ENCODE results near the gene CLCN2.
A peak's percentile ranks its signal among the peaks of the same experiment; 100 is the strongest.

CLCN2 gene

DNA sequence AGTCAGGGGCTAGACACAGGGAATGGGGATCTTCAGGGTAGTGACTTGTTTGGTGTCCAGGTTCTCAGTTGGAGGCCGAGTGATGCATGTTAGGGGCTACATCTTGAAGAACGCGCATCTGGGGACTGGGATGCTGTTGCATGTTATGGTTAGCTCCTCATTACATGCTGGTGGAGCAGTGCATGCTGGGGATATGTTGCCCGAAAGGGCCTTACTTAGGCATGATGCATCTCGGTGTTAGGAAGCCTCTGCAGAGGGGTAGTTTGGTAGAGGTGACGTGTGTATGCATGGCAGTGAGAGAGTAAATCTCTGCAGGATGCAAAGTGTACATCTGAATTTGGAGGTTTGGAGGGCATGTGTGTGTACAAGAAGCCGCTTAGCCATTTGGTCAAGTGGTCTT lies 44.6 kb downstream of the CLCN2 start:
- H3K36me3 ChIP-seq (ENCODE audit: control insufficient read depth, insufficient read depth, low read length): peaks cover 54% of the 10 kb centered on the region

DNA sequence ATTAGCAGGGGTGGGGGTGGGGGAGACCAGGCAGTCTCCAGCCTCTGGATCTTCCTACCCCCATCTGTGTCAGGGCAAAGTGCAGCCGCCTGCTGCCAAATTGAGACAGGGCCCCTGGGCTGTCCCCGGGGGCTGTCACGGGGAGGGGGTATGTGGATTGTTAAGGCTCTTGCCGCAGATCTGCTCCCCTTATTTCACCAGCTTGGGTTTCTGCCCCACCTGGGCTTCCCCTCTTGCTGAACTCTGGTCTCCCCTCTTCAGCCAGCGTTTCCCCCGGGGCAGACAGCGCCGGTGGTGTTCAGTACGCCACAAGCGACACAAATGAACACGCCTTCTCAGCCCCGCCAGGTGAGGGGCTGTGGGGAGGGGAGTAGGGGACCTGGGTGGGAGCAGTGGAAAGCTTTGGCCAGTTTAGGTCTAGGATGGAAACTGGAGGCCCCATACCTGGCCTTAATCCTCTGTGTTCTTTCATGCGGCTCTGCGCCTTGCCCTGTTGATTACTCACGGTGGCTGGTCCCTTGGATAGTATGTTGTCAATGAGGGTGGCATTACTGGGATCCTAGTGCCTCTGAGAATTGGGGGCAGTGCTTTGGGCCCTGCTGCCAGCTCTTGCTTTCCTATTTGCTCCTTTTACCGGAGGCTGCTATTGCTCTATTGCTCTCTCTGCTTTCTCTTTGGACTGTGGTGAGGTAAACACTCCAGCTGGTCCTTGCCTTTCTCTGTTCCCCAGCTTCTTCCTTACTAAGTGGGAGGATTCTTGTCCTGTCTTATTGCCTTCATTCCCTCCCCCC lies 45.3 kb downstream of the CLCN2 start:
- Histone ChIP-seq H3K27ac (ENCODE audit: low read depth, low read length) (no peak overlapping the region), H3K4me1 (ENCODE audit: control insufficient read depth, insufficient read depth, low read length) (peaks cover 11% of the 10 kb centered on the region; the same call in 1 of the 2 replicates), H3K9ac (ENCODE audit: low read length) (peak overlapping the region; percentile 98), H3K27me3 (ENCODE audit: control insufficient read depth, insufficient read depth, low read length) (no peaks in the 10 kb centered on the region), H3K36me3 (ENCODE audit: control insufficient read depth, insufficient read depth, low read length) (peaks cover 46% of the 10 kb centered on the region), H3K4me3 (ENCODE audit: low read depth, low read length) (peak overlapping the region; percentile 79), H3K9me3 (ENCODE audit: control insufficient read depth, insufficient read depth, low read depth, low read length) (no peaks in the 10 kb centered on the region)

More for the DNA sequence above, 44.6 kb downstream of the CLCN2 start:
- Histone ChIP-seq H3K27ac (ENCODE audit: low read depth, low read length) (no peak overlapping the region), H3K4me3 (ENCODE audit: low read depth, low read length) (peak overlapping the region; percentile 79), H3K4me1 (ENCODE audit: control insufficient read depth, insufficient read depth, low read length) (peaks cover 11% of the 10 kb centered on the region; the same call in 1 of the 2 replicates), H3K9ac (ENCODE audit: low read length) (no peak overlapping the region), H3K9me3 (ENCODE audit: control insufficient read depth, insufficient read depth, low read depth, low read length) (no peaks in the 10 kb centered on the region), H3K27me3 (ENCODE audit: control insufficient read depth, insufficient read depth, low read length) (no peaks in the 10 kb centered on the region)

DNA sequence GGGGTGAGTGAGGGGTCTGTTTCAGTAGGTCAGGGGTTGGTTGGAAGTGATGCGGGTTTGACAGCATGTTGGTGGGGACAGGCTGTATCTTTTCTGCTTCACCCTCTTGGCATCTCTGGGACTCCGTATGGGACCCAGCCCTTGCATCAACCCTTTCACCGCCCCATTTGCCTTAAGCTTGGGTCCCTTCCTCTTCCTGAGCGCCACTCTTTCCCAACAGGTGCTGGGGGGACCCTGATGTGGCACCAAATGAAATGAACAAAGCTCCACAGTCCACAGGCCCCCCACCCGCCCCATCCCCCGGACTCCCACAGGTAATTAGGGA lies 45.9 kb downstream of the CLCN2 start:
- H3K27me3 ChIP-seq (ENCODE audit: control insufficient read depth, insufficient read depth, low read length): no peaks in the 10 kb centered on the region
- H3K36me3 ChIP-seq (ENCODE audit: control insufficient read depth, insufficient read depth, low read length): peaks cover 41% of the 10 kb centered on the region
- H3K4me3 ChIP-seq (ENCODE audit: low read depth, low read length): peak overlapping the region; percentile 79
- peak overlapping the region; percentile 98 for H3K9ac ChIP-seq (ENCODE audit: low read length)
- peaks cover 11% of the 10 kb centered on the region; the same call in 1 of the 2 replicates for H3K4me1 ChIP-seq (ENCODE audit: control insufficient read depth, insufficient read depth, low read length)
- no peaks in the 10 kb centered on the region for H3K9me3 ChIP-seq (ENCODE audit: control insufficient read depth, insufficient read depth, low read depth, low read length)
- H3K27ac ChIP-seq (ENCODE audit: low read depth, low read length): peak overlapping the region; percentile 96

DNA sequence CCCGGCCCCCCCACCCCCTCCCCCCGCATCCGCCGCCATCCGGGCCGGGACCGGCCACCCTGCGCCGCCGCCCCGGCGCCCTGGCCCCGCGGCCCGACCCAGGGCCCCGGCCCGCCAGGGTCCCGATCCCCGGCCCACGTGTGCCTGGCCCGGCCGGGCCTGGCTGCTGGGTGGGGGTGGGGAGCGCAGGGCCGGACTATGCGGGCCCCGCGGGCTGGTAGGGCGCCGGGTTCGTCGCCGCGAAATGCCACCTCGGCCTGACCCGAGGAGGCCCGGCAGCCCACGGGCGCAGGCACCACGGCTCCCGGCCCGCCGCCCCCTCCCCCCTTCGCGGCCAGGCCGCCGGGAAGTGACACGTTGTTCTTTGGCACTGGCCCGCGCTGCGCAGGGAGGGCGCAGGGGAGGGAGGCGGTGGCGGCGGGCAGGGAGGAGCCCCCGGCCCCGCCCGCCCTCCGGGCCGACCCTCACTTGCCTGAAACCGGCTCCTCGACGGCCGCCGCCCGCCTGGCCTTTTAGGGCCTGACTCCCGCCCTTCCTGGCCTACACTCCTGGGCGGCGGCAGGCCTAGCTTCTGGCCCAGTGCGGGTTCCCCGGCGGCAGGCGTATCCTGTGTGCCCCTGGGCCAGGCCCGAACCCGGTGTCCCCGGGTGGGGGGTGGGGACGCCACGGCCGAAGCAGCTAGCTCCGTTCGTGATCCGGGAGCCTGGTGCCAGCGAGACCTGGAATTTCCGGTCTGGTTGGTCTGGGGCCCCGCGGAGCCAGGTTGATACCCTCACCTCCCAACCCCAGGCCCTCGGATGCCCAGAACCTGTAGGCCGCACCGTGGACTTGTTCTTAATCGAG lies 46.5 kb downstream of the CLCN2 start:
- H3K4me1 ChIP-seq (ENCODE audit: control insufficient read depth, insufficient read depth, low read length): peaks cover 11% of the 10 kb centered on the region; the same call in 1 of the 2 replicates
- H3K27me3 ChIP-seq (ENCODE audit: control insufficient read depth, insufficient read depth, low read length): no peaks in the 10 kb centered on the region
- H3K27ac ChIP-seq (ENCODE audit: low read depth, low read length): peak overlapping the region; percentile 96
- no peaks in the 10 kb centered on the region for H3K9me3 ChIP-seq (ENCODE audit: control insufficient read depth, insufficient read depth, low read depth, low read length)
- H3K36me3 ChIP-seq (ENCODE audit: control insufficient read depth, insufficient read depth, low read length): peaks cover 39% of the 10 kb centered on the region
- H3K4me3 ChIP-seq (ENCODE audit: low read depth, low read length): peak overlapping the region; percentile 79
- H3K9ac ChIP-seq (ENCODE audit: low read length): peak overlapping the region; percentile 98

DNA sequence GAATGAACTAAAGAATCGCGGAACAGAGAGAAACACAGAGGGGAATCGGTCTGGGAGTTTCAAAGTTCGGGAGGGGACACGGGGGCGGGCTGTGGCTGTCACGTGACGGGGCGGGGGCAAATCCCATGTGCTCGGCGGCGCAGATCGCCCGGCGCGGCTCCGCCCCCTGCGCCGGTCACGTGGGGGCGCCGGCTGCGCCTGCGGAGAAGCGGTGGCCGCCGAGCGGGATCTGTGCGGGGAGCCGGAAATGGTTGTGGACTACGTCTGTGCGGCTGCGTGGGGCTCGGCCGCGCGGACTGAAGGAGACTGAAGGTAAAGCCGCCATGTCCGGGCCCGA lies 47.1 kb downstream of the CLCN2 start, which contains the start of gene EIF4G1:
Gene EIF4G1, plus strand, starts transcription at position 244 of the 337 bp plus-strand sequence. CDS start 1,191 bp downstream, outside the sequence.
- Histone ChIP-seq H3K36me3 (ENCODE audit: control insufficient read depth, insufficient read depth, low read length) (peaks cover 34% of the 10 kb centered on the region), H3K27ac (ENCODE audit: low read depth, low read length) (peak within 1 kb of the TSS; percentile 96), H3K4me3 (ENCODE audit: low read depth, low read length) (peak within 1 kb of the TSS; percentile 79), H3K4me1 (ENCODE audit: control insufficient read depth, insufficient read depth, low read length) (peaks cover 11% of the 10 kb centered on the region; the same call in 1 of the 2 replicates), H3K9ac (ENCODE audit: low read length) (peak within 1 kb of the TSS; percentile 98), H3K9me3 (ENCODE audit: control insufficient read depth, insufficient read depth, low read depth, low read length) (no peaks in the 10 kb centered on the region), H3K27me3 (ENCODE audit: control insufficient read depth, insufficient read depth, low read length) (no peaks in the 10 kb centered on the region)

DNA sequence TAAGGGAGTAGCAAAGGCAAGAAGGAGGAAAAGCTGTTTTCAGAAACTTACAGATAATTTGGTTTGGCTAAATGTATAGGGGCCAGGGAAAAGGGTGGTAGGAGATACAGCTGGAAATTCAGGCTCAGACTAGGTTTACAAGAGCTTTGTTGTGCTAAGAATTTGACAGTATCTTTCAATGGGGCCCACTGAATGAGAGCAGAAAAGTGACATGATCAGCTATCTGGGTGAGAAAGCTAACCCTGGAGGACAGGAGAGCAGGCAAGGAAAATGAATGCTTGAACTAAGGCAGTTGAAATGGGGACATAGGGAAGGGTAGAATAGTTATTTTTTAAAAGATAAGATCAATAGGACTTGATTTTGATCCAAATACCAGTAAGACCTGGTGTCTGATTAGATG lies 49.8 kb downstream of the CLCN2 start:
- H3K27ac ChIP-seq (ENCODE audit: low read depth, low read length): no peak overlapping the region
- H3K9me3 ChIP-seq (ENCODE audit: control insufficient read depth, insufficient read depth, low read depth, low read length): no peaks in the 10 kb centered on the region
- no peak overlapping the region for H3K4me3 ChIP-seq (ENCODE audit: low read depth, low read length)
- peaks cover 35% of the 10 kb centered on the region for H3K36me3 ChIP-seq (ENCODE audit: control insufficient read depth, insufficient read depth, low read length)
- H3K27me3 ChIP-seq (ENCODE audit: control insufficient read depth, insufficient read depth, low read length): no peaks in the 10 kb centered on the region
- H3K9ac ChIP-seq (ENCODE audit: low read length): no peak overlapping the region
- peaks cover 5% of the 10 kb centered on the region; the same call in 1 of the 2 replicates for H3K4me1 ChIP-seq (ENCODE audit: control insufficient read depth, insufficient read depth, low read length)

DNA sequence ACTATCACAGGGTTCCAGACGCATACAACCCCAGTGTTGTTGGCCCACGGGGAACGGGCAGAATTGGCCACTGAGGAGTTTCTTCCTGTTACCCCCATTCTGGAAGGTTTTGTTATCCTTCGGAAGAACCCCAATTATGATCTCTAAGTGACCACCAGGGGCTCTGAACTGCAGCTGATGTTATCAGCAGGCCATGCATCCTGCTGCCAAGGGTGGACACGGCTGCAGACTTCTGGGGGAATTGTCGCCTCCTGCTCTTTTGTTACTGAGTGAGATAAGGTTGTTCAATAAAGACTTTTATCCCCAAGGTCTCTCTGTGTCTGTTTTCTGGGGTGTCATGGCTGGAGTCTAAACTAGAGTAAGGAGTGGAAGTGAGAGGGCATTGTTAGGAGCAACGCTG lies 52.7 kb downstream of the CLCN2 start:
- Histone ChIP-seq H3K27ac (ENCODE audit: low read depth, low read length) (no peak overlapping the region), H3K4me3 (ENCODE audit: low read depth, low read length) (no peak overlapping the region), H3K9ac (ENCODE audit: low read length) (no peak overlapping the region), H3K9me3 (ENCODE audit: control insufficient read depth, insufficient read depth, low read depth, low read length) (no peaks in the 10 kb centered on the region), H3K4me1 (ENCODE audit: control insufficient read depth, insufficient read depth, low read length) (no peaks in the 10 kb centered on the region), H3K27me3 (ENCODE audit: control insufficient read depth, insufficient read depth, low read length) (no peaks in the 10 kb centered on the region), H3K36me3 (ENCODE audit: control insufficient read depth, insufficient read depth, low read length) (peaks cover 57% of the 10 kb centered on the region)

DNA sequence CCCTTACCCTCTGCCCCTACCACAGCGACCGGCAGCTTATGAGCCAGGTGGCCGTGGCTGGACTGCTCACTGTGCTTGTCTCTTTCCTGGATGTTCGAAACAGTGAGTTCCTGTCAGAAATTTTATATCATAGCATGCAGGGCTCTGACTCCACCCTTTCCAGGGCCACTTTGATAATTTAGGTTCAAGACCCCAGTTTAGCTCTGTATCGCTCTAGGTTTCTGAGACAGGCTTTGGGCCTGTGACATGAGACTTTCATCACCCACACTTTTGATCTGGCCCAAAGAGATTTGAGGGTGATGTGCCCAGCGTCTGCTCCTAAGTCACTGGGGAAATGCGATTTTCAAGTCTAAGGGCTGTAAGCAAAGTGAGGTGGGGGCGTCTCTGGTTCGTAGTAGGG lies 53.5 kb downstream of the CLCN2 start:
- Histone ChIP-seq H3K27me3 (ENCODE audit: control insufficient read depth, insufficient read depth, low read length) (no peaks in the 10 kb centered on the region), H3K27ac (ENCODE audit: low read depth, low read length) (no peak overlapping the region), H3K4me1 (ENCODE audit: control insufficient read depth, insufficient read depth, low read length) (no peaks in the 10 kb centered on the region), H3K4me3 (ENCODE audit: low read depth, low read length) (no peak overlapping the region), H3K9ac (ENCODE audit: low read length) (no peak overlapping the region), H3K36me3 (ENCODE audit: control insufficient read depth, insufficient read depth, low read length) (peaks cover 66% of the 10 kb centered on the region), H3K9me3 (ENCODE audit: control insufficient read depth, insufficient read depth, low read depth, low read length) (no peaks in the 10 kb centered on the region)

DNA sequence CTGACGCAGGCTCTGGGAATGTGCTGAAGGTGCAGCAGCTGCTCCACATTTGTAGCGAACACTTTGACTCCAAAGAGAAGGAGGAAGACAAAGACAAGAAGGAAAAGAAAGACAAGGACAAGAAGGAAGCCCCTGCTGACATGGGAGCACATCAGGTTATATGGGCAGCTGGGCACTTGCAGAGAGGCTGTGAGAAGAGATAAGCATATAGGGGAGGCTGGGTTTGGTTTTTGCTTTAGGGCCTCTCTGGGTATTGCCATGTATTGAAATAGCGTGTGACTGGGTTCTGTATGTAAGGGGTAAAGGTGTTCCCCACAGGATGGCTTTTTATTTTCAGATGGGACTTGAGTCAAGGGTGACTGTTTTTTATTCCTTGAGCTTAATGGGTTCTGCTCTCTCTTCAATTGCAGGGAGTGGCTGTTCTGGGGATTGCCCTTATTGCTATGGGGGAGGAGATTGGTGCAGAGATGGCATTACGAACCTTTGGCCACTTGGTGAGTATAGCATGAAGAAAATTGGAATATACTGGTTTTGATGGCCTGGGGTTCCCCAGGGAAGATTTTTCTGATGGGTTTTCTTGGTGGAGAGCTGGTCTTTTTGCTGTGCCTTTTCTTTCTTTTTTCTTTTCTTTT lies 54.9 kb downstream of the CLCN2 start:
- H3K9me3 ChIP-seq (ENCODE audit: control insufficient read depth, insufficient read depth, low read depth, low read length): no peaks in the 10 kb centered on the region
- H3K4me1 ChIP-seq (ENCODE audit: control insufficient read depth, insufficient read depth, low read length): no peaks in the 10 kb centered on the region
- no peaks in the 10 kb centered on the region for H3K27me3 ChIP-seq (ENCODE audit: control insufficient read depth, insufficient read depth, low read length)
- no peak overlapping the region for H3K27ac ChIP-seq (ENCODE audit: low read depth, low read length)
- H3K36me3 ChIP-seq (ENCODE audit: control insufficient read depth, insufficient read depth, low read length): peaks cover 80% of the 10 kb centered on the region
- H3K9ac ChIP-seq (ENCODE audit: low read length): no peak overlapping the region
- no peak overlapping the region for H3K4me3 ChIP-seq (ENCODE audit: low read depth, low read length)

DNA sequence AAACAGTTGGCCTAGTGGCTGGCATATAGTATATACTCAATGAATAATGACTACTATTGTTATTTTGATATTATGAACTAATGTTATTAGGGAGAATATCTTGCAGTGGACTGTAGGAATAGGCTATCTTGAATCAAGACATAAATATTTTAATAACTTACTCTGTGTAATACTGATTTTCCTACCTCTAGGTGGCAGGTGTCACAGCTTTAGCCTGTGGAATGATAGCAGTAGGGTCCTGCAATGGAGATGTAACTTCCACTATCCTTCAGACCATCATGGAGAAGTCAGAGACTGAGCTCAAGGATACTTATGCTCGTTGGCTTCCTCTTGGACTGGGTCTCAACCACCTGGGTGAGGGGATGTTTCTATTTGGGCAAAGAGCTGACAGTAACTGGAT lies 55.8 kb downstream of the CLCN2 start:
- H3K27me3 ChIP-seq (ENCODE audit: control insufficient read depth, insufficient read depth, low read length): no peaks in the 10 kb centered on the region
- H3K9me3 ChIP-seq (ENCODE audit: control insufficient read depth, insufficient read depth, low read depth, low read length): no peaks in the 10 kb centered on the region
- no peak overlapping the region for H3K9ac ChIP-seq (ENCODE audit: low read length)
- no peak overlapping the region for H3K4me3 ChIP-seq (ENCODE audit: low read depth, low read length)
- no peak overlapping the region for H3K27ac ChIP-seq (ENCODE audit: low read depth, low read length)
- peaks cover 88% of the 10 kb centered on the region for H3K36me3 ChIP-seq (ENCODE audit: control insufficient read depth, insufficient read depth, low read length)
- no peaks in the 10 kb centered on the region for H3K4me1 ChIP-seq (ENCODE audit: control insufficient read depth, insufficient read depth, low read length)

DNA sequence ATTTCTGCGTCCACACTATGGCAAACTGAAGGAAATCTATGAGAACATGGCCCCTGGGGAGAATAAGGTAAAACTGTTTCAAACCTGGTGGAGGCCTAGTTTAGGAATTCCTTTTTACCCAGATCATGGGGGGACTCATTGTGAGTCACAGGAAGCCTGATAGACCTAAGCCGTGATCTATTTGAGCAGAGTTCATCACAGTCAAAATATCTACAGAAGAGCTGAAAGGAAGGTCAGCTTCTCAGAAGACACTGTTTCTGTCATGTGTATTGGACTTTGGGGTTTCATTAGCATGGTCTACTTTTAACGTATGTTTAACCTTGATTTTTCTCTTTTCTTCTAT lies 61.1 kb downstream of the CLCN2 start:
- no peaks in the 10 kb centered on the region for H3K27me3 ChIP-seq (ENCODE audit: control insufficient read depth, insufficient read depth, low read length)
- H3K9me3 ChIP-seq (ENCODE audit: control insufficient read depth, insufficient read depth, low read depth, low read length): no peaks in the 10 kb centered on the region
- peak overlapping the region; percentile 98 for H3K4me3 ChIP-seq (ENCODE audit: low read depth, low read length)
- H3K36me3 ChIP-seq (ENCODE audit: control insufficient read depth, insufficient read depth, low read length): peaks cover 55% of the 10 kb centered on the region
- H3K9ac ChIP-seq (ENCODE audit: low read length): peak overlapping the region; percentile 91
- no peak overlapping the region for H3K27ac ChIP-seq (ENCODE audit: low read depth, low read length)
- peaks cover 5% of the 10 kb centered on the region; the same call in 1 of the 2 replicates for H3K4me1 ChIP-seq (ENCODE audit: control insufficient read depth, insufficient read depth, low read length)
